H1 (cell line): ENCODE data around the gene SGK2.

ENCODE experiments used
- CHD2 ChIP-seq: IDR thresholded peaks from 2 replicates; pipeline ENCODE4 v1.6.1; 2012; ENCODE audit warnings: low read length, improper control_type of control experiment
- CTCF ChIP-seq, 3 experiments: IDR thresholded peaks; 1 replicate in 2 of 3; 2 replicates in 1 of 3; pipeline versions ENCODE4 v1.5.1 to v1.6.1; 2011; ENCODE audit warnings: low read length in 3 of 3, mild to moderate bottlenecking in 3 of 3, inconsistent platforms in 2 of 3, low read depth in 1 of 3, moderate library complexity in 1 of 3; ENCODE audit not compliant: insufficient read depth in 1 of 3; ENCODE audit errors: control extremely low read depth in 1 of 3
- EZH2 ChIP-seq: fragments of 200-600 bp; sonication (generic); IDR thresholded peaks from 2 replicates; pipeline ENCODE4 v1.7.1; 2012; ENCODE audit warnings: low read depth, mild to moderate bottlenecking, moderate library complexity, low read length, inconsistent platforms; ENCODE audit not compliant: severe bottlenecking
- HDAC6 ChIP-seq: IDR thresholded peaks from one replicate; pipeline ENCODE4 v1.7.1; 2012; ENCODE audit warnings: low read depth, mild to moderate bottlenecking, inconsistent platforms, low read length, moderate library complexity
- POLR2A ChIP-seq, 2 experiments: IDR thresholded peaks; 1 replicate in 1 of 2; 2 replicates in 1 of 2; pipeline ENCODE4 v1.6.1; 2011; ENCODE audit warnings: low read depth in 2 of 2, low read length in 2 of 2, mild to moderate bottlenecking in 2 of 2; ENCODE audit errors: control extremely low read depth in 1 of 2
- SIN3A ChIP-seq, 2 experiments: IDR thresholded peaks in 1 of 2; conservative IDR thresholded peaks in 1 of 2; 2 replicates each; pipeline ENCODE4 v1.6.1; 2011 to 2012; ENCODE audit warnings: low read length in 2 of 2, improper control_type of control experiment in 1 of 2, low read depth in 1 of 2, mild to moderate bottlenecking in 1 of 2
- TAF1 ChIP-seq: IDR thresholded peaks from 2 replicates; pipeline ENCODE4 v1.6.1; 2011; ENCODE audit warnings: mild to moderate bottlenecking, low read depth, low read length
- TF ChIP-seq, protein P1 (sequence below): IDR thresholded peaks from 2 replicates; pipeline ENCODE4 v1.6.1; 2011; ENCODE audit warnings: low read length, improper control_type of control experiment

GRCh38 chr20:43584448-43585136 lies 25.8 kb downstream of the SGK2 start:
- TF ChIP-seq CTCF (IDR thresholded peaks at IDR 0.05; ENCODE audit: control extremely low read depth in 1 of 3, insufficient read depth in 1 of 3, low read depth in 1 of 3, low read length in 3 of 3): no peak
- no peak for TF ChIP-seq EZH2
- TF ChIP-seq, protein P1, sequence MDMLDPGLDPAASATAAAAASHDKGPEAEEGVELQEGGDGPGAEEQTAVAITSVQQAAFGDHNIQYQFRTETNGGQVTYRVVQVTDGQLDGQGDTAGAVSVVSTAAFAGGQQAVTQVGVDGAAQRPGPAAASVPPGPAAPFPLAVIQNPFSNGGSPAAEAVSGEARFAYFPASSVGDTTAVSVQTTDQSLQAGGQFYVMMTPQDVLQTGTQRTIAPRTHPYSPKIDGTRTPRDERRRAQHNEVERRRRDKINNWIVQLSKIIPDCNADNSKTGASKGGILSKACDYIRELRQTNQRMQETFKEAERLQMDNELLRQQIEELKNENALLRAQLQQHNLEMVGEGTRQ: no peak
- TF ChIP-seq HDAC6: no peak
- no peak for TF ChIP-seq CHD2
- TF ChIP-seq TAF1: no peak
- TF ChIP-seq POLR2A (IDR thresholded peaks at IDR 0.05; ENCODE audit: control extremely low read depth in 1 of 2, low read depth in 2 of 2, low read length in 2 of 2): no peak
- TF ChIP-seq SIN3A (conservative IDR thresholded peaks at IDR 0.05 in 1 of 2, IDR thresholded peaks at IDR 0.05 in 1 of 2; ENCODE audit: low read depth in 1 of 2, low read length in 2 of 2): no peak
